Ovary (tissue), 1 donor: ENCODE data around the gene SCGB1D1.

Experiments used
- EP300 ChIP-seq: sonication (generic); formaldehyde crosslinking; IDR thresholded peaks from one replicate; pipeline ENCODE4 v1.6.1; 2017; ENCODE audit warnings: antibody characterized with exemption
- POLR2A ChIP-seq: fragments of 450-650 bp; IDR thresholded peaks from one replicate; pipeline ENCODE4 v1.6.1; 2017; ENCODE audit warnings: antibody characterized with exemption, mild to moderate bottlenecking, moderate library complexity

- no peak for TF ChIP-seq POLR2A
- no peak for TF ChIP-seq EP300
Measured at GRCh38 chr11:62145261-62145871, 44.6 kb upstream of the SCGB1D1 start.
